K562 (cell line): ENCODE results near the gene PHETA2. TPM values are rescaled to one million over a fixed set of nuclear protein-coding genes. Genes with fewer than 3 reads are reported as not detected.
"Not testable (repeated sequence)": the region's sequence is repeated elsewhere in the genome, so short reads cannot be mapped to it uniquely, and the experiment has no call there.

ENCODE experiments used
- AFF1 ChIP-seq, 2 experiments: fragments of 450-650 bp; IDR thresholded peaks; 2 replicates each; pipeline ENCODE4 v1.6.1; 2018; ENCODE audit warnings: mild to moderate bottlenecking in 2 of 2, low read depth in 1 of 2; ENCODE audit not compliant: partially characterized antibody in 2 of 2
- BCOR ChIP-seq: fragments of 450-650 bp; IDR thresholded peaks from 2 replicates; pipeline ENCODE4 v1.6.1; 2016
- C11orf30 ChIP-seq: fragments of 450-650 bp; IDR thresholded peaks from 2 replicates; pipeline ENCODE4 v1.6.1; 2016; ENCODE audit warnings: low read depth, mild to moderate bottlenecking
- CBFA2T2 ChIP-seq: fragments of 450-650 bp; conservative IDR thresholded peaks from 2 replicates; pipeline ENCODE4 v1.6.1; 2017; ENCODE audit warnings: mild to moderate bottlenecking
- CBFA2T3 ChIP-seq: fragments of 450-650 bp; IDR thresholded peaks from 2 replicates; pipeline ENCODE4 v1.6.1; 2017
- CXXC5 ChIP-seq: fragments of 250-450 bp; sonication (Bioruptor Pico); IDR thresholded peaks from 2 replicates; pipeline ENCODE4 v1.8.0; 2022; ENCODE audit warnings: inconsistent platforms, mild to moderate bottlenecking, moderate library complexity
- EGR1 ChIP-seq: fragments of 450-650 bp; conservative IDR thresholded peaks from 2 replicates; pipeline ENCODE4 v1.6.1; 2017; ENCODE audit warnings: mild to moderate bottlenecking
- EP300 ChIP-seq: IDR thresholded peaks from 2 replicates; pipeline ENCODE4 v1.6.1; 2012; ENCODE audit warnings: low read length, improper control_type of control experiment
- ETV1 ChIP-seq: fragments of 450-650 bp; conservative IDR thresholded peaks from 2 replicates; pipeline ENCODE4 v1.6.1; 2016; ENCODE audit warnings: missing genetic modification characterization, control low read depth, low read depth, missing compliant biosample characterization
- ETV6 ChIP-seq, 3 experiments: fragments of 150-350 bp in 1 of 3; sonication (generic) in 1 of 3; formaldehyde crosslinking in 1 of 3; IDR thresholded peaks; 2 replicates each; pipeline versions ENCODE4 v1.6.1 to v1.8.0; 2014 to 2022; ENCODE audit warnings: borderline replicate concordance in 2 of 3, low read depth in 2 of 3, antibody characterized with exemption in 1 of 3, low read length in 1 of 3, mild to moderate bottlenecking in 1 of 3, missing genetic modification reagents in 1 of 3
- HDAC1 ChIP-seq, 2 experiments: fragments of 450-650 bp; IDR thresholded peaks; 2 replicates each; pipeline ENCODE4 v1.6.1; 2016 to 2017; ENCODE audit warnings: inconsistent platforms in 1 of 2, mild to moderate bottlenecking in 1 of 2, moderate library complexity in 1 of 2
- HDAC2 ChIP-seq: fragments of 450-650 bp; IDR thresholded peaks from 2 replicates; pipeline ENCODE4 v1.6.1; 2016; ENCODE audit warnings: mild to moderate bottlenecking
- L3MBTL2 ChIP-seq: fragments of 450-650 bp; IDR thresholded peaks from 2 replicates; pipeline ENCODE4 v1.6.1; 2016; ENCODE audit warnings: mild to moderate bottlenecking, moderate library complexity
- LEF1 ChIP-seq: fragments of 450-650 bp; IDR thresholded peaks from 2 replicates; pipeline ENCODE4 v1.6.1; 2016; ENCODE audit warnings: mild to moderate bottlenecking
- NCOA1 ChIP-seq: fragments of 450-650 bp; IDR thresholded peaks from 2 replicates; pipeline ENCODE4 v1.6.1; 2016; ENCODE audit warnings: low read depth
- NFE2 ChIP-seq: IDR thresholded peaks from 2 replicates; pipeline ENCODE4 v1.6.1; 2014; ENCODE audit warnings: antibody characterized with exemption, low read depth
- PKNOX1 ChIP-seq: fragments of 450-650 bp; IDR thresholded peaks from 2 replicates; pipeline ENCODE4 v1.6.1; 2016
- POLR3A ChIP-seq: IDR thresholded peaks from 2 replicates; pipeline ENCODE4 v1.6.1; 2011; ENCODE audit warnings: borderline replicate concordance, mild to moderate bottlenecking, moderate library complexity; ENCODE audit not compliant: insufficient read length, insufficient read depth; ENCODE audit errors: extremely low read depth
- SMARCA4 ChIP-seq: fragments of 450-650 bp; IDR thresholded peaks from 2 replicates; pipeline ENCODE4 v1.6.1; 2016
- ZNF316 ChIP-seq: fragments of 450-650 bp; IDR thresholded peaks from 2 replicates; pipeline ENCODE4 v1.6.1; 2016
- ZNF384 ChIP-seq: IDR thresholded peaks from 2 replicates; pipeline ENCODE4 v1.6.1; 2012; ENCODE audit warnings: low read depth, low read length, improper control_type of control experiment
- polyA plus RNA-seq, 8 experiments: library from polyadenylated mRNA; depleted of rRNA in 4 of 8; stranded (reverse) in 5 of 8; unstranded in 3 of 8; fragments of >200 nt; fragmentation: Nextera tagmentation in 2 of 8; fragmentation: Illumina TruSeq in 1 of 8; extraction: Ambion mirVana in 2 of 8; extraction: Trizol in 1 of 8; gene quantifications; 2 replicates each; pipeline versions ENCODE4 v1.2.1 to v1.2.3, GENCODE V29; 2011 to 2014; ENCODE audit warnings: inconsistent platforms in 1 of 8, missing spikeins in 1 of 8
- total RNA-seq, 7 experiments: library from RNA; depleted of rRNA in 6 of 7; stranded (reverse); fragments of >200 nt in 6 of 7; fragmentation: Illumina TruSeq in 2 of 7; extraction: Trizol in 2 of 7; gene quantifications; 2 replicates each; pipeline versions ENCODE4 v1.2.1 to v1.2.3, GENCODE V29; 2011 to 2021; ENCODE audit warnings: low replicate concordance in 1 of 7

The PHETA2 gene
- total and polyA plus RNA-seq, 9 of the 15 experiments (the other 6 are each of a cell fraction or from before 2014, with no cell fraction given) = 0.07 to 0.22 (median 0.08) TPM; not detected in 5

DNA sequence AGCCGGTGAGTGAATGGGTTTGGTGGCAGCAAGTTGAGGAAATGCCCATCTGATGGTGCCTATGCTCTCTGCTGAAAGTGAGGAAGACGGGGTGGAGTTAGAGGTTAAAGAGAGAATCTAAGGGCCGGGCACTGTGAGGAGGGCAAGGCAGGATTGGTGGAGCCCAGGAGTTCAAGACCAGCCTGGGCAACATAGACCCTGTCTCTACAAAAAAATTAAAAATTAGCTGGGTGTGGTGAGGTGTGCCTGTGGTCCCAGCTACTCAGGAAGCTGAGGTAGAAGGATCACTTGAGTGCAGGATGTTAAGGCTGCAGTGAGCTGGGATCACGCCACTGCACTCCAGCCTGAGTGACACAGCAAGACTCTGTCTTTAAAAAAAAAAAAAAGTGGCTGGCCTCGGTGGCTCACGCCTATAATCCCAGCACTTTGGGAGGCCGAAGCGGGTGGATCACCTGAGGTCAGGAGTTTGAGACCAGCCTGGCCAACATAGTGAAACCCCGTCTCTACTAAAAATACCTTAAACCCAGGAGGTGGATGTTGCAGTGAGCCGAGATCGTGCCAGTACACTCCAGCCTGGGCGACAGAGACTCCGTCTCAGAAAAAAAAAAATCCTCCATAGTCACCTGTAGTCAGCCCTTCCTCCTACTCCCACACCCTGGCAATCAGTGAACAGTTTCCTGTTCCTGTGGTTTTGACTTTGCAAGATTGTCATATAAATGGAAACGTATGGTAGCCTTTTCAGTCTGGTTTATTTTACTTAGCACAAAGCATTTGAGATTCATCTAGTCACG is 46.4 kb downstream of the PHETA2 start (continued):
- TF ChIP-seq CBFA2T3 = peak; percentile 39
- TF ChIP-seq SMARCA4 = peak; percentile 53; the same call in 1 of the 2 replicates
- TF ChIP-seq CBFA2T2 = 0 out of 2 replicates have a peak, but pooled peaks have one; percentile 8
- TF ChIP-seq LEF1 = peak; percentile 56; the same call in 1 of the 2 replicates
- peak; percentile 34 for TF ChIP-seq POLR3A
- 0 out of 2 replicates have a peak, but pooled peaks have one; percentile 23 for TF ChIP-seq HDAC2
- peak; percentile 87 for TF ChIP-seq PKNOX1
- 0 out of 2 replicates have a peak, but pooled peaks have one; percentile 28 for TF ChIP-seq NCOA1
- TF ChIP-seq AFF1 (IDR thresholded peaks at IDR 0.05; ENCODE audit: low read depth in 1 of 2, partially characterized antibody in 2 of 2) = peak in 1 of 2 experiments; percentile 40
- TF ChIP-seq ZNF316 = peak; percentile 58
- TF ChIP-seq EGR1 = peak; percentile 51
- TF ChIP-seq L3MBTL2 = peak; percentile 51
- TF ChIP-seq BCOR = peak; percentile 28; the same call in 1 of the 2 replicates
- TF ChIP-seq HDAC1 (IDR thresholded peaks at IDR 0.05) = peak in 1 of 2 experiments; percentile 55; a peak in 2 of 4 replicates
- peak; percentile 56; the same call in 1 of the 2 replicates for TF ChIP-seq NFE2
- TF ChIP-seq ETV6 (IDR thresholded peaks at IDR 0.05; ENCODE audit: borderline replicate concordance in 1 of 2, low read depth in 2 of 2, low read length in 1 of 2) = peak in 1 of 2 experiments; percentile 82; a peak in 2 of 4 replicates
- not testable (repeated sequence) for TF ChIP-seq ETV6 (CRISPR knock-in tag; IDR thresholded peaks at IDR 0.05; ENCODE audit: borderline replicate concordance)
- peak; percentile 68 for TF ChIP-seq ETV1
- peak; percentile 33; the same call in 1 of the 2 replicates for TF ChIP-seq EP300
- TF ChIP-seq C11orf30 = peak; percentile 72
- TF ChIP-seq CXXC5 (CRISPR knock-in tag) = 0 out of 2 replicates have a peak, but pooled peaks have one; percentile 20
- peak; percentile 87 for TF ChIP-seq ZNF384
- TF ChIP-seq, all 486 proteins: peak for 29; not testable (repeated sequence) for 457
